DND-41 (cell line): ENCODE results near the gene TMEM39B.

Experiments used
- EZH2 ChIP-seq: IDR thresholded peaks from 3 replicates; pipeline ENCODE4 v1.6.1; 2012; ENCODE audit warnings: borderline replicate concordance, low read depth, mild to moderate bottlenecking, moderate library complexity, low read length, inconsistent platforms; ENCODE audit not compliant: severe bottlenecking
- TF ChIP-seq, protein P1 (sequence below): IDR thresholded peaks from 2 replicates; pipeline ENCODE4 v1.5.1; 2012; ENCODE audit warnings: borderline replicate concordance, low read length, moderate library complexity, mild to moderate bottlenecking; ENCODE audit not compliant: poor library complexity, severe bottlenecking; ENCODE audit errors: extremely low read depth

DNA sequence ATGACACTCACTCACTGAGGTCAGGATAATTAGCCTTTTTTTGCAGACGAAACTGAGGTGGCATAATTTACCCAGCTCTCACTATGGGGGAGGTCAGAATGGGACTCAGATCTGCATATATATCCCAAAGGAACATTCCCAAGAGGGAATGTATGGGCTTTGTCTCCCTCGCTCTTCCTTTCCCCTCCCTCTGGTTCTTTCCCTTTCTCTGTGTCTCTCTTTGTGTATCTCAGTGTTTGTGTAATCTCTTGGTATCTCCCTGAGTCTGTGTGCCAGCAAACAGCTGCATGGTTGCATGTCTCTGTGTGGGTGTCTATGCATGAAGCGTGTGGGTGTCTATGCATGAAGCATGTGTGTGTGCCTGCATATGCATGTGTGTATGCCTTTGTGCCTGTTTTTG, 4.7 kb downstream of the TMEM39B start:
- TF ChIP-seq, protein P1, sequence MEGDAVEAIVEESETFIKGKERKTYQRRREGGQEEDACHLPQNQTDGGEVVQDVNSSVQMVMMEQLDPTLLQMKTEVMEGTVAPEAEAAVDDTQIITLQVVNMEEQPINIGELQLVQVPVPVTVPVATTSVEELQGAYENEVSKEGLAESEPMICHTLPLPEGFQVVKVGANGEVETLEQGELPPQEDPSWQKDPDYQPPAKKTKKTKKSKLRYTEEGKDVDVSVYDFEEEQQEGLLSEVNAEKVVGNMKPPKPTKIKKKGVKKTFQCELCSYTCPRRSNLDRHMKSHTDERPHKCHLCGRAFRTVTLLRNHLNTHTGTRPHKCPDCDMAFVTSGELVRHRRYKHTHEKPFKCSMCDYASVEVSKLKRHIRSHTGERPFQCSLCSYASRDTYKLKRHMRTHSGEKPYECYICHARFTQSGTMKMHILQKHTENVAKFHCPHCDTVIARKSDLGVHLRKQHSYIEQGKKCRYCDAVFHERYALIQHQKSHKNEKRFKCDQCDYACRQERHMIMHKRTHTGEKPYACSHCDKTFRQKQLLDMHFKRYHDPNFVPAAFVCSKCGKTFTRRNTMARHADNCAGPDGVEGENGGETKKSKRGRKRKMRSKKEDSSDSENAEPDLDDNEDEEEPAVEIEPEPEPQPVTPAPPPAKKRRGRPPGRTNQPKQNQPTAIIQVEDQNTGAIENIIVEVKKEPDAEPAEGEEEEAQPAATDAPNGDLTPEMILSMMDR: no peak
- no peak for TF ChIP-seq EZH2
